Transverse colon (tissue), 4 donors: ENCODE data around the gene SPIRE2.

Experiments
- CTCF ChIP-seq, 5 experiments: fragments of 200-600 bp in 3 of 5; fragments of 450-650 bp in 2 of 5; sonication (generic) in 3 of 5; IDR thresholded peaks; 1 replicate in 2 of 5; 2 replicates in 3 of 5; pipeline ENCODE4 v1.5.1; 2016 to 2017; ENCODE audit warnings: antibody characterized with exemption in 5 of 5, inconsistent platforms in 3 of 5, mild to moderate bottlenecking in 2 of 5, moderate library complexity in 1 of 5
- EP300 ChIP-seq: sonication (generic); formaldehyde crosslinking; IDR thresholded peaks from one replicate; pipeline ENCODE4 v1.6.1; 2017; ENCODE audit warnings: antibody characterized with exemption, low read depth
- POLR2AphosphoS5 ChIP-seq, 3 donors: sonication (generic); formaldehyde crosslinking; IDR thresholded peaks; one replicate each; pipeline ENCODE4 v1.6.1; 2016; ENCODE audit warnings: antibody characterized with exemption in 3 of 3

DNA sequence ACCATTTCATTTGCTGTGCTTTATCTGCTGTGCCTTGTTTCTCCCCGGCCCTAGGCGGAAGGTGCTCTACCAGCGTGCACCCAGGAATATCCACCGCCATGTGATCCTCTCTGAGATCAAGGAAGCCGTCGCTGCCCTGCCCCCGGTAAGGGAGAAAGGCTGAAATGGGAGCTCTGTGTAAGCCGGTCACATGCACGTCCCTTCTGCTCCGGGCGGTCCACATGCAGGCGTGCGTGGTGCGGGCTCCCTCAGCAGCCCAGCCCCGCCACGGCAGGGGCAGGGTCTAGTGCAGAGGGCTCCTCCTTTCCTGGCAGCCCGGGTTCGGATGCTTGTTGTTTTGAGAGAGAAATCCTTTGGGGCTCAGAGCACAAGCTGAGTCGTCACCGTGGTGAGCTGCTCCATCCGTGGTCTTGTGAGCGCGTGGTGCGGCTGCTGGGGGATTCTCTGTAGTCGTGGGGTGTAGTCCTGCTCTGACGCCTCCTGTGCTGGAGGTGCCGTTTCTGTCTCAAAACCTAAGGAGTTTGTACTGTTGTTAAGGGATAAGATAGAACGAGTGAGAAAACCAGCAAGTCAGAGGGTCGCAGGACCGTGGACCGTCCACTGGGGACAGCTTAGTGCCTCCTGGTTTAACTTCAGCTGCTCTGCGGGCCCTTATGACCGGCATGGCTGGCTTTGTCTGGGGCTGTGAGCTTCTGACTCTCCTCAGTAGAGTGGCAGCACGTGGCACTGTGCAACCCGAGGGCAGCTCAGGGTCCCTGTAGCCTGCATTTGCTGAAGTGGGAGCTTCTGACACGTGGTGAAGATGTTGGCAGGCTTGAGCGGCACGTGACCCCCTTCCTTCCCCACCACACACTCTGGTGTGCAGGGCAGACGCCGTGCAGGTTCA lies 78.1 kb downstream of the SPIRE2 start:
- TF ChIP-seq EP300: no peak
- no peak for TF ChIP-seq CTCF (IDR thresholded peaks at IDR 0.05)
- no peak for TF ChIP-seq POLR2AphosphoS5 (IDR thresholded peaks at IDR 0.05)
